Testis (tissue), 2 donors: Measurements from ENCODE around the gene METTL13.

Experiments used
- POLR2A ChIP-seq: fragments of 450-650 bp; IDR thresholded peaks from one replicate; pipeline ENCODE4 v1.6.1; 2017; ENCODE audit warnings: antibody characterized with exemption, mild to moderate bottlenecking, moderate library complexity
- TF ChIP-seq, protein P1 (sequence below), 3 experiments: fragments of 450-650 bp in 2 of 3; fragments of 200-600 bp in 1 of 3; sonication (generic) in 1 of 3; IDR thresholded peaks; one replicate each; pipeline ENCODE4 v1.5.1; 2016 to 2019; ENCODE audit warnings: antibody characterized with exemption in 3 of 3, mild to moderate bottlenecking in 2 of 3, moderate library complexity in 1 of 3

DNA sequence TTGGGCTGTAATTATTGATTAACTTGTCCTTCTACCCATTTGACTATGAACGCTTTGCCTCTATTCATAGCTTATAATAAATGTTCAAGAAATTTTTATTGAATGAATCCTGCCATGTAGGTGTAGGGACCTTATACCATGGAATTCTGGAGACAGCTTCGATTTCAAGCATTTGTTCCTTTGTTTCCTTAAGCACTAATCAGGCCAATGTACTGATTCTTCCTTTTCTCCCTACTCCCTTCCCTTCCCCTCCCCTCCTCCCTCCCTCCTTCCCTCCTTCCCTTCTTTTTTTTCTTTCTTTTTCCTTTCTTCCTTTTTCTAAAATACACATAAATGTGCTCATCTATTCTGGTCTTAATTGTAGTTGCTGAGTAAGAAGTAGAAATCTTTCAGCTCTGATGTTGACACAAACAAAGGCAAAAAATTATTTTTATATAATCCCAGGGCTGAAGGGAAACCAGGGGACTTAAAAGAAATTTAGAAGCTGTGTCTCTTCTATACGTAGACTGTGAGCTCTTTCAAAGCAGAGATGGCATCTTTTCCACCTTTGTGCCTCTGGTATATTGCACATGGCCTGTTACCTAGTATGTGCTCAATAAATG is 34.9 kb downstream of the METTL13 start:
- TF ChIP-seq, protein P1, sequence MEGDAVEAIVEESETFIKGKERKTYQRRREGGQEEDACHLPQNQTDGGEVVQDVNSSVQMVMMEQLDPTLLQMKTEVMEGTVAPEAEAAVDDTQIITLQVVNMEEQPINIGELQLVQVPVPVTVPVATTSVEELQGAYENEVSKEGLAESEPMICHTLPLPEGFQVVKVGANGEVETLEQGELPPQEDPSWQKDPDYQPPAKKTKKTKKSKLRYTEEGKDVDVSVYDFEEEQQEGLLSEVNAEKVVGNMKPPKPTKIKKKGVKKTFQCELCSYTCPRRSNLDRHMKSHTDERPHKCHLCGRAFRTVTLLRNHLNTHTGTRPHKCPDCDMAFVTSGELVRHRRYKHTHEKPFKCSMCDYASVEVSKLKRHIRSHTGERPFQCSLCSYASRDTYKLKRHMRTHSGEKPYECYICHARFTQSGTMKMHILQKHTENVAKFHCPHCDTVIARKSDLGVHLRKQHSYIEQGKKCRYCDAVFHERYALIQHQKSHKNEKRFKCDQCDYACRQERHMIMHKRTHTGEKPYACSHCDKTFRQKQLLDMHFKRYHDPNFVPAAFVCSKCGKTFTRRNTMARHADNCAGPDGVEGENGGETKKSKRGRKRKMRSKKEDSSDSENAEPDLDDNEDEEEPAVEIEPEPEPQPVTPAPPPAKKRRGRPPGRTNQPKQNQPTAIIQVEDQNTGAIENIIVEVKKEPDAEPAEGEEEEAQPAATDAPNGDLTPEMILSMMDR (IDR thresholded peaks at IDR 0.05) = no peak
- TF ChIP-seq POLR2A = no peak
